SH-SY5Y (cell line): Measurements from ENCODE around the gene POFUT1.

Experiments
- GATA2 ChIP-seq: IDR thresholded peaks from 2 replicates; pipeline ENCODE4 v1.6.1; 2011; ENCODE audit warnings: mild to moderate bottlenecking, low read depth, low read length
- GATA3 ChIP-seq: IDR thresholded peaks from 2 replicates; pipeline ENCODE4 v1.6.1; 2011; ENCODE audit warnings: low read depth, mild to moderate bottlenecking, low read length, moderate library complexity

GRCh38 chr20:32236048-32236533, 28.4 kb downstream of the POFUT1 start:
- no peak for TF ChIP-seq GATA3
- no peak for TF ChIP-seq GATA2
